SK-N-MC (cell line): ENCODE data around the gene AIPL1.

Experiments
- DNase-seq: peaks from one replicate; pipeline ENCODE4 v3.0.0-alpha.2; 2011; ENCODE audit warnings: low read depth, low spot score
- H3K27ac ChIP-seq: fragments of 200-600 bp; sonication (generic); 2 replicates; pipeline ENCODE4 v1.5.1; 2016; ENCODE audit warnings: mixed run types
- H3K36me3 ChIP-seq: fragments of 200-600 bp; sonication (generic); 2 replicates; pipeline ENCODE4 v1.6.1; 2017; ENCODE audit warnings: antibody characterized with exemption, low read length, mixed read lengths; ENCODE audit not compliant: insufficient read depth
- H3K4me3 ChIP-seq: fragments of 200-600 bp; sonication (generic); 2 replicates; pipeline ENCODE4 v1.5.1; 2016
- H3K9ac ChIP-seq: fragments of 200-600 bp; sonication (generic); 2 replicates; pipeline ENCODE4 v1.8.0; 2017; ENCODE audit warnings: mixed run types, mixed read lengths; ENCODE audit not compliant: insufficient read length
- H3K9me3 ChIP-seq: fragments of 200-600 bp; sonication (generic); 2 replicates; pipeline ENCODE4 v1.6.1; 2017; ENCODE audit warnings: low read depth, mild to moderate bottlenecking, antibody characterized with exemption, low read length, moderate library complexity, mixed read lengths
- EZH2 ChIP-seq: fragments of 200-600 bp; sonication (generic); IDR thresholded peaks from one replicate; pipeline ENCODE4 v1.6.1; 2017; ENCODE audit warnings: antibody characterized with exemption
- FOXP2 ChIP-seq: optimal IDR thresholded peaks from 2 replicates; pipeline ENCODE3; 2011; ENCODE audit warnings: mild to moderate bottlenecking, moderate library complexity; ENCODE audit not compliant: insufficient read depth; ENCODE audit errors: extremely low read length, control extremely low read depth
- POLR2AphosphoS5 ChIP-seq: IDR thresholded peaks from 2 replicates; pipeline ENCODE4 v1.6.1; 2012; ENCODE audit warnings: mild to moderate bottlenecking, low read depth, low read length, borderline replicate concordance

Gene AIPL1

GRCh38 chr17:6443692-6444570, 9.0 kb upstream of the AIPL1 start, which contains the start of gene PIMREG:
TSS of gene PIMREG (plus strand) at chr17:6444455. CDS start at chr17:6445111, 656 bp downstream.
- no peaks in the 10 kb centered on the region for H3K9me3 ChIP-seq
- H3K9ac ChIP-seq: peak within 1 kb of the TSS; percentile 86
- H3K27ac ChIP-seq: peak within 1 kb of the TSS; percentile 90
- peak within 1 kb of the TSS; percentile 90 for H3K4me3 ChIP-seq
- peak; percentile 26 for DNase-seq
- peak; percentile 18; the same call in 1 of the 2 replicates for TF ChIP-seq POLR2AphosphoS5
- no peak for TF ChIP-seq EZH2
- peaks cover 11% of the 10 kb centered on the region; the same call in 1 of the 2 replicates for H3K36me3 ChIP-seq

GRCh38 chr17:6442775-6443174, 7.9 kb upstream of the AIPL1 start:
- no peak overlapping the region for H3K4me3 ChIP-seq
- peaks cover 11% of the 10 kb centered on the region; the same call in 1 of the 2 replicates for H3K36me3 ChIP-seq
- H3K9me3 ChIP-seq: no peaks in the 10 kb centered on the region
- H3K9ac ChIP-seq: no peak overlapping the region
- DNase-seq: no peak
- TF ChIP-seq EZH2 (no peak), POLR2AphosphoS5 (no peak)
- no peak overlapping the region for H3K27ac ChIP-seq

- TF ChIP-seq POLR2AphosphoS5 (no peak), EZH2 (no peak), FOXP2 (no peak)
- no peak overlapping the region for H3K27ac ChIP-seq
These were observed 5.0 kb upstream of the AIPL1 start for GRCh38 chr17:6439951-6440350.

GRCh38 chr17:6437956-6438355, 3.0 kb upstream of the AIPL1 start:
- no peak overlapping the region for H3K9ac ChIP-seq
- H3K4me3 ChIP-seq: no peak overlapping the region
- no peaks in the 10 kb centered on the region for H3K9me3 ChIP-seq
- H3K27ac ChIP-seq: no peak overlapping the region
- DNase-seq: no peak
- no peaks in the 10 kb centered on the region for H3K36me3 ChIP-seq
- TF ChIP-seq FOXP2 (no peak), POLR2AphosphoS5 (no peak), EZH2 (no peak)

More at GRCh38 chr17:6439951-6440350, 5.0 kb upstream of the AIPL1 start:
- H3K4me3 ChIP-seq: no peak overlapping the region
- H3K9ac ChIP-seq: no peak overlapping the region
- no peak for DNase-seq
- no peaks in the 10 kb centered on the region for H3K9me3 ChIP-seq
- H3K36me3 ChIP-seq: no peaks in the 10 kb centered on the region

- no peaks in the 10 kb centered on the region for H3K9me3 ChIP-seq
- H3K4me3 ChIP-seq: no peak overlapping the region
- no peak overlapping the region for H3K9ac ChIP-seq
- DNase-seq: no peak
- no peak for TF ChIP-seq POLR2AphosphoS5
- TF ChIP-seq EZH2: no peak
- no peak for TF ChIP-seq FOXP2
- no peak overlapping the region for H3K27ac ChIP-seq
- no peaks in the 10 kb centered on the region for H3K36me3 ChIP-seq
These were observed 2.5 kb upstream of the AIPL1 start for GRCh38 chr17:6437466-6437865.

GRCh38 chr17:6435968-6436367, 1.0 kb upstream of the AIPL1 start:
- Histone ChIP-seq H3K9ac (no peak overlapping the region), H3K9me3 (no peaks in the 10 kb centered on the region), H3K4me3 (no peak overlapping the region), H3K27ac (no peak overlapping the region), H3K36me3 (no peaks in the 10 kb centered on the region)
- no peak for DNase-seq
- TF ChIP-seq EZH2: no peak
- no peak for TF ChIP-seq FOXP2
- TF ChIP-seq POLR2AphosphoS5: no peak

- Histone ChIP-seq H3K9me3 (no peaks in the 10 kb centered on the region), H3K9ac (no peak overlapping the region), H3K4me3 (no peak overlapping the region), H3K27ac (no peak overlapping the region), H3K36me3 (no peaks in the 10 kb centered on the region)
- DNase-seq: no peak
- no peak for TF ChIP-seq POLR2AphosphoS5
- TF ChIP-seq FOXP2: no peak
- TF ChIP-seq EZH2: no peak
These were observed 4.2 kb downstream of the AIPL1 start for GRCh38 chr17:6430769-6431168.

GRCh38 chr17:6429266-6429665, 5.7 kb downstream of the AIPL1 start:
- Histone ChIP-seq H3K4me3 (no peak overlapping the region), H3K9me3 (no peaks in the 10 kb centered on the region), H3K36me3 (no peaks in the 10 kb centered on the region), H3K27ac (no peak overlapping the region), H3K9ac (no peak overlapping the region)
- no peak for TF ChIP-seq FOXP2
- TF ChIP-seq EZH2: no peak
- no peak for TF ChIP-seq POLR2AphosphoS5
- DNase-seq: no peak
